H9 (cell line): Measurements from ENCODE around the gene STRN. TPM values are rescaled to one million over a fixed set of nuclear protein-coding genes. Genes with fewer than 3 reads are reported as not detected.

Experiments
- DNase-seq: peaks from one replicate; pipeline ENCODE4 v3.0.0-alpha.2; 2017
- H2AFZ ChIP-seq: one replicate; pipeline ENCODE4 v1.6.1; 2013; ENCODE audit warnings: mild to moderate bottlenecking, low read length, control low read depth, moderate library complexity
- H2AK5ac ChIP-seq: 2 replicates; pipeline ENCODE4 v1.6.1; 2013; ENCODE audit warnings: low read length, control low read depth, mixed read lengths; ENCODE audit not compliant: insufficient read length
- H2BK120ac ChIP-seq: one replicate; pipeline ENCODE4 v1.6.1; 2013; ENCODE audit warnings: low read depth, mild to moderate bottlenecking, low read length, control low read depth, inconsistent platforms; ENCODE audit not compliant: poor library complexity, severe bottlenecking
- H2BK12ac ChIP-seq: 2 replicates; pipeline ENCODE4 v1.6.1; 2013; ENCODE audit warnings: low read length, control low read depth, mixed read lengths, low read depth; ENCODE audit not compliant: insufficient read length
- H2BK15ac ChIP-seq: 2 replicates; pipeline ENCODE4 v1.6.1; 2013; ENCODE audit warnings: low read depth, low read length, control low read depth
- H2BK20ac ChIP-seq: one replicate; pipeline ENCODE4 v1.6.1; 2013; ENCODE audit warnings: low read depth, mild to moderate bottlenecking, low read length, control low read depth, inconsistent platforms; ENCODE audit not compliant: poor library complexity, severe bottlenecking
- H2BK5ac ChIP-seq: 2 replicates; pipeline ENCODE4 v1.6.1; 2013; ENCODE audit warnings: low read length, control low read depth, mixed read lengths; ENCODE audit not compliant: insufficient read length
- H3K14ac ChIP-seq: 2 replicates; pipeline ENCODE4 v1.6.1; 2013; ENCODE audit warnings: low read length, control low read depth; ENCODE audit not compliant: insufficient read depth
- H3K18ac ChIP-seq: 2 replicates; pipeline ENCODE4 v1.6.1; 2013; ENCODE audit warnings: low read depth, mild to moderate bottlenecking, mixed read lengths, low read length, control low read depth; ENCODE audit not compliant: insufficient read length
- H3K23ac ChIP-seq: 2 replicates; pipeline ENCODE4 v1.6.1; 2013; ENCODE audit warnings: low read length, control low read depth, mixed read lengths, low read depth; ENCODE audit not compliant: insufficient read length
- H3K23me2 ChIP-seq: 2 replicates; pipeline ENCODE4 v1.6.1; 2013; ENCODE audit warnings: low read depth, mild to moderate bottlenecking, mixed read lengths, low read length, control low read depth; ENCODE audit not compliant: insufficient read length, poor library complexity, severe bottlenecking
- H3K27ac ChIP-seq: 2 replicates; pipeline ENCODE4 v1.5.1; 2013; ENCODE audit warnings: low read length, control low read depth, mixed read lengths, low read depth; ENCODE audit not compliant: insufficient read length
- H3K27me3 ChIP-seq: 2 replicates; pipeline ENCODE4 v1.6.1; 2013; ENCODE audit warnings: low read length, control low read depth, inconsistent platforms; ENCODE audit not compliant: insufficient read depth
- H3K4ac ChIP-seq: 2 replicates; pipeline ENCODE4 v1.6.1; 2013; ENCODE audit warnings: low read depth, mild to moderate bottlenecking, control low read depth, inconsistent platforms, low read length, moderate library complexity
- H3K4me1 ChIP-seq: 2 replicates; pipeline ENCODE4 v1.6.1; 2013; ENCODE audit warnings: low read length, control low read depth, inconsistent platforms; ENCODE audit not compliant: insufficient read depth
- H3K4me2 ChIP-seq: 2 replicates; pipeline ENCODE4 v1.6.1; 2013; ENCODE audit warnings: low read length, control low read depth, mixed read lengths; ENCODE audit not compliant: insufficient read length, insufficient read depth
- H3K56ac ChIP-seq: 2 replicates; pipeline ENCODE4 v1.6.1; 2013; ENCODE audit warnings: low read depth, mild to moderate bottlenecking, mixed read lengths, low read length, control low read depth; ENCODE audit not compliant: insufficient read length
- H3K79me1 ChIP-seq: 2 replicates; pipeline ENCODE4 v1.6.1; 2013; ENCODE audit warnings: low read depth, mild to moderate bottlenecking, moderate library complexity, low read length, control low read depth, inconsistent platforms; ENCODE audit not compliant: insufficient read depth, poor library complexity, severe bottlenecking
- H3K79me2 ChIP-seq: 2 replicates; pipeline ENCODE4 v1.6.1; 2013; ENCODE audit warnings: low read length, control low read depth, inconsistent platforms; ENCODE audit not compliant: insufficient read depth
- H3K9ac ChIP-seq: 2 replicates; pipeline ENCODE4 v1.6.1; 2013; ENCODE audit warnings: low read length, control low read depth, mixed read lengths; ENCODE audit not compliant: insufficient read length; ENCODE audit errors: extremely low read depth
- H3K9me3 ChIP-seq: one replicate; pipeline ENCODE4 v1.6.1; 2013; ENCODE audit warnings: low read depth, low read length, inconsistent platforms; ENCODE audit not compliant: control insufficient read depth
- H3T11ph ChIP-seq: one replicate; pipeline ENCODE4 v1.6.1; 2013; ENCODE audit warnings: mild to moderate bottlenecking, low read length, control low read depth, inconsistent platforms
- H4K20me1 ChIP-seq: one replicate; pipeline ENCODE4 v1.6.1; 2013; ENCODE audit not compliant: control insufficient read depth, insufficient read length, insufficient read depth
- H4K5ac ChIP-seq: 2 replicates; pipeline ENCODE4 v1.6.1; 2013; ENCODE audit warnings: low read depth, mild to moderate bottlenecking, mixed read lengths, low read length, control low read depth; ENCODE audit not compliant: insufficient read length
- H4K8ac ChIP-seq: replicated peaks from 2 replicates; pipeline ENCODE4 v1.6.1; 2013; ENCODE audit warnings: low read length, control low read depth, mixed read lengths, low read depth; ENCODE audit not compliant: insufficient read length
- H4K91ac ChIP-seq: 2 replicates; pipeline ENCODE4 v1.6.1; 2013; ENCODE audit warnings: low read depth, mild to moderate bottlenecking, moderate library complexity, mixed read lengths, low read length, control low read depth; ENCODE audit not compliant: insufficient read length
- H3K27ac Mint-ChIP-seq, 3 experiments: 2 replicates in 2 of 3; 3 replicates in 1 of 3; pipeline ENCODE4 v1.8.0; 2020 to 2021; ENCODE audit warnings: mixed read lengths in 3 of 3, mild to moderate bottlenecking in 1 of 3, moderate library complexity in 1 of 3
- H3K27me3 Mint-ChIP-seq: 2 replicates; pipeline ENCODE4 v1.8.0; 2021; ENCODE audit warnings: low read depth, mild to moderate bottlenecking, moderate library complexity, mixed read lengths
- H3K36me3 Mint-ChIP-seq, 3 experiments: 2 replicates in 2 of 3; 3 replicates in 1 of 3; pipeline ENCODE4 v1.8.0; 2020 to 2021; ENCODE audit warnings: low read depth in 3 of 3, mixed read lengths in 3 of 3; ENCODE audit not compliant: insufficient read depth in 1 of 3
- H3K4me1 Mint-ChIP-seq, 2 experiments: 2 replicates each; pipeline ENCODE4 v1.8.0; 2020; ENCODE audit warnings: mixed read lengths in 2 of 2
- H3K4me3 Mint-ChIP-seq, 2 experiments: 2 replicates in 1 of 2; 3 replicates in 1 of 2; pipeline ENCODE4 v1.8.0; 2020 to 2021; ENCODE audit warnings: mild to moderate bottlenecking in 2 of 2, mixed read lengths in 2 of 2, moderate library complexity in 1 of 2
- H3K9me3 Mint-ChIP-seq, 2 experiments: 2 replicates in 1 of 2; 3 replicates in 1 of 2; pipeline ENCODE4 v1.8.0; 2020; ENCODE audit warnings: mild to moderate bottlenecking in 2 of 2, mixed read lengths in 2 of 2, moderate library complexity in 1 of 2
- CTCF ChIP-seq: fragments of 200-600 bp; sonication (generic); conservative IDR thresholded peaks from 3 replicates; pipeline ENCODE4 v1.8.0; 2021; ENCODE audit warnings: antibody characterized with exemption, mild to moderate bottlenecking
- WGBS: extraction: QIAGEN DNeasy Blood & Tissue Kit; methylation state at CpG from one replicate; pipeline ENCODE4 v1.1.7; 2013; ENCODE audit warnings: missing lambda C conversion rate, low lambda C conversion rate, mixed read lengths; ENCODE audit not compliant: insufficient read length; ENCODE audit errors: extremely low coverage; 5-methylcytosine and 5-hydroxymethylcytosine counted together
- total RNA-seq: library from RNA; stranded (reverse); gene quantifications from 2 replicates; pipeline ENCODE4 v1.2.1, GENCODE V29; 2021

The STRN gene
- total RNA-seq, 1 experiment from 2014 or later = 31.7 TPM

- no peak overlapping the region for H3K4me2 ChIP-seq
- H4K8ac ChIP-seq = no peak overlapping the region
- H3K23me2 ChIP-seq = no peaks in the 10 kb centered on the region
- Mint-ChIP-seq H3K4me1 (peaks cover 40 to 45% of the 10 kb centered on the region in 2 experiments), H3K27ac (peak overlapping the region in 2 of 3 experiments; percentile 78 to 86; a peak in 2 of 7 replicates), H3K4me3 (0 out of 5 replicates have a peak overlapping the region, but pooled peaks of 1 of the 2 experiments have one; percentile 18), H3K36me3 (0 out of 7 replicates have a peak, but pooled peaks cover 0 to 5% (median 0%) of the 10 kb centered on the region in 3 experiments), H3K27me3 (no peaks in the 10 kb centered on the region), H3K9me3 (no peaks in the 10 kb centered on the region)
- no peaks in the 10 kb centered on the region for H3K27me3 ChIP-seq
- no peak overlapping the region for H3K14ac ChIP-seq
- H2BK120ac ChIP-seq = no peak overlapping the region
- DNase-seq = no peak
- H3K4me1 ChIP-seq = peaks cover 6% of the 10 kb centered on the region
- no peak overlapping the region for H3K56ac ChIP-seq
- no peaks in the 10 kb centered on the region for H3K79me1 ChIP-seq
- H3T11ph ChIP-seq = no peak overlapping the region
- no peak overlapping the region for H4K5ac ChIP-seq
- no peak overlapping the region for H2BK20ac ChIP-seq
- H3K4ac ChIP-seq = no peak overlapping the region
- TF ChIP-seq CTCF = no peak
- WGBS = no CpG with 5 or more reads among the region's 7 CpGs
- no peaks in the 10 kb centered on the region for H4K20me1 ChIP-seq
- no peak overlapping the region for H2AFZ ChIP-seq
- no peak overlapping the region for H3K18ac ChIP-seq
- no peak overlapping the region for H3K27ac ChIP-seq
- H2BK12ac ChIP-seq = no peak overlapping the region
- no peak overlapping the region for H3K23ac ChIP-seq
- no peak overlapping the region for H4K91ac ChIP-seq
- H3K9me3 ChIP-seq = no peaks in the 10 kb centered on the region
- H2AK5ac ChIP-seq = no peak overlapping the region
- H2BK15ac ChIP-seq = no peak overlapping the region
- peaks cover 1% of the 10 kb centered on the region; the same call in 1 of the 2 replicates for H3K79me2 ChIP-seq
- no peak overlapping the region for H3K9ac ChIP-seq
- H2BK5ac ChIP-seq = no peak overlapping the region
Observed at GRCh38 chr2:36951574-36951973, 14.8 kb downstream of the STRN start.
